ENCODE results near the gene IZUMO1. TPM values are rescaled to one million over a fixed set of nuclear protein-coding genes. Genes with fewer than 3 reads are reported as not detected.

Gene IZUMO1
- total and polyA plus RNA-seq, 2 of the 13 experiments (the other 11 are each of a cell fraction or from before 2014, with no cell fraction given), result 0.07 to 0.22 TPM

GRCh38 chr19:48720613-48721296 lies 26.0 kb downstream of the IZUMO1 start (continued):
- TF ChIP-seq KLF15 (CRISPR knock-in tag; IDR thresholded peaks at IDR 0.05; ENCODE audit: borderline replicate concordance) (no peak), ZBTB4 (CRISPR knock-in tag; IDR thresholded peaks at IDR 0.05; ENCODE audit: borderline replicate concordance) (no peak), ZNF607 (CRISPR knock-in tag; IDR thresholded peaks at IDR 0.05; ENCODE audit: borderline replicate concordance) (no peak), CEBPZ (IDR thresholded peaks at IDR 0.05; ENCODE audit: low read length) (no peak), ZNF503 (CRISPR knock-in tag; IDR thresholded peaks at IDR 0.05) (no peak), ZNF10 (CRISPR knock-in tag; IDR thresholded peaks at IDR 0.05; ENCODE audit: borderline replicate concordance, low read depth) (no peak), ZNF367 (CRISPR knock-in tag; IDR thresholded peaks at IDR 0.05; ENCODE audit: borderline replicate concordance) (no peak), SMARCE1 (IDR thresholded peaks at IDR 0.05; ENCODE audit: borderline replicate concordance) (no peak), IKZF4 (CRISPR knock-in tag; IDR thresholded peaks at IDR 0.05; ENCODE audit: borderline replicate concordance, low read depth, not compliant biosample characterization) (no peak), POLR2AphosphoS2 (IDR thresholded peaks at IDR 0.05; ENCODE audit: low read depth, low read length) (no peak), SKIL (CRISPR knock-in tag; IDR thresholded peaks at IDR 0.05; ENCODE audit: borderline replicate concordance) (no peak), ASH2L (IDR thresholded peaks at IDR 0.05; ENCODE audit: insufficient read length, low read depth, low read length) (no peak)

Measured in HepG2 (cell line).